ENCODE data around the gene SETD6.

The SETD6 gene

GRCh38 chr16:58509256-58510096 is 5.8 kb upstream of the SETD6 start:
- DNase-seq: no peak

GRCh38 chr16:58510097-58510775 is 5.1 kb upstream of the SETD6 start:
- DNase-seq: no peak

GRCh38 chr16:58510776-58511628 is 4.3 kb upstream of the SETD6 start:
- no peak for DNase-seq

- peak; percentile 85 for DNase-seq
Measured at GRCh38 chr16:58511933-58512815, 3.1 kb upstream of the SETD6 start.

GRCh38 chr16:58513874-58514273 is 1.4 kb upstream of the SETD6 start:
- no peak for DNase-seq

GRCh38 chr16:58515871-58516767 is 802 bp downstream of the SETD6 start:
- DNase-seq: peak; percentile 45

GRCh38 chr16:58516768-58517107 is 1.4 kb downstream of the SETD6 start:
- no peak for DNase-seq

GRCh38 chr16:58518083-58518979 is 3.0 kb downstream of the SETD6 start:
- DNase-seq: no peak

GRCh38 chr16:58518980-58519368 is 3.7 kb downstream of the SETD6 start:
- DNase-seq: no peak

- no peak for DNase-seq
Measured at GRCh38 chr16:58519707-58520106, 4.4 kb downstream of the SETD6 start.

- DNase-seq: no peak
Measured at GRCh38 chr16:58530179-58530578, 14.9 kb downstream of the SETD6 start.

GRCh38 chr16:58532414-58532813 is 17.1 kb downstream of the SETD6 start:
- DNase-seq: no peak

- DNase-seq: no peak
Measured at GRCh38 chr16:58533751-58534470, 18.6 kb downstream of the SETD6 start.

GRCh38 chr16:58535100-58535499 is 19.8 kb downstream of the SETD6 start:
- DNase-seq: no peak

GRCh38 chr16:58536278-58536677 is 21.0 kb downstream of the SETD6 start:
- no peak for DNase-seq

- no peak for DNase-seq
Measured at GRCh38 chr16:58537124-58537906, 22.0 kb downstream of the SETD6 start.

- DNase-seq: no peak
Measured at GRCh38 chr16:58541711-58542110, 26.4 kb downstream of the SETD6 start.

GRCh38 chr16:58542291-58542690 is 27.0 kb downstream of the SETD6 start:
- DNase-seq: no peak

- DNase-seq: no peak
Measured at GRCh38 chr16:58543685-58544084, 28.4 kb downstream of the SETD6 start.
